GM12891 (cell line): ENCODE data around the gene MKX. TPM values are rescaled to one million over a fixed set of nuclear protein-coding genes. Genes with fewer than 3 reads are reported as not detected.
A peak's percentile ranks its signal among the peaks of the same experiment; 100 is the strongest.

ENCODE experiments used
- DNase-seq: peaks from one replicate; pipeline ENCODE4 v3.0.0; 2011; ENCODE audit warnings: low spot score; ENCODE audit not compliant: insufficient read length
- FAIRE-seq: peaks from 2 replicates; lab custom pipeline; 2011; peaks lifted over from hg19 to GRCh38; lab: Jason Lieb, UNC
- PAX5 ChIP-seq: IDR thresholded peaks from 2 replicates; pipeline ENCODE4 v1.6.1; 2011; ENCODE audit warnings: low read length, moderate library complexity, mild to moderate bottlenecking; ENCODE audit not compliant: insufficient read depth, severe bottlenecking
- POLR2A ChIP-seq: IDR thresholded peaks from 2 replicates; pipeline ENCODE4 v1.6.1; 2011; ENCODE audit warnings: low read depth, low read length, control low read depth
- POLR2AphosphoS5 ChIP-seq: IDR thresholded peaks from 2 replicates; pipeline ENCODE4 v1.6.1; 2011; ENCODE audit warnings: low read depth, low read length, control low read depth
- POU2F2 ChIP-seq: IDR thresholded peaks from 2 replicates; pipeline ENCODE4 v1.6.1; 2011; ENCODE audit warnings: low read depth, mild to moderate bottlenecking, control low read depth, low read length, moderate library complexity
- SPI1 ChIP-seq: IDR thresholded peaks from 2 replicates; pipeline ENCODE4 v1.6.1; 2011; ENCODE audit warnings: low read depth, low read length, control low read depth
- TAF1 ChIP-seq: IDR thresholded peaks from 2 replicates; pipeline ENCODE4 v1.6.1; 2011; ENCODE audit warnings: low read depth, low read length, control low read depth
- polyA plus RNA-seq: library from polyadenylated mRNA; unstranded; fragments of >200 nt; gene quantifications from one replicate; pipeline ENCODE4 v1.2.1, GENCODE V29; 2012; ENCODE audit warnings: low read depth, missing spikeins, inconsistent platforms; ENCODE audit not compliant: missing spikeins

The MKX gene
- not detected for polyA plus RNA-seq

- FAIRE-seq (no peak), DNase-seq (peak; percentile 2)
- TF ChIP-seq POU2F2 (no peak), TAF1 (no peak), POLR2A (no peak), PAX5 (no peak), POLR2AphosphoS5 (no peak), SPI1 (no peak)
Measured at GRCh38 chr10:27745732-27746396, at the start of gene MKX. Gene MKX (minus strand): TSS chr10:27745819. CDS start chr10:27743415, 2,404 bp downstream.

GRCh38 chr10:27794157-27794556 is 48.5 kb upstream of the MKX start:
- FAIRE-seq = no peak
- TF ChIP-seq POLR2AphosphoS5 = no peak
- TF ChIP-seq TAF1 = no peak
- TF ChIP-seq POLR2A = no peak
- no peak for TF ChIP-seq SPI1
- no peak for TF ChIP-seq PAX5
- TF ChIP-seq POU2F2 = no peak
- no peak for DNase-seq

- DNase-seq = no peak
- no peak for FAIRE-seq
- TF ChIP-seq TAF1 (no peak), POLR2A (no peak), SPI1 (no peak), POU2F2 (no peak), POLR2AphosphoS5 (no peak), PAX5 (no peak)
Measured at GRCh38 chr10:27792216-27792615, 46.6 kb upstream of the MKX start.

- FAIRE-seq = no peak
- DNase-seq = no peak
- TF ChIP-seq TAF1 (no peak), PAX5 (no peak), POU2F2 (no peak), POLR2A (no peak), POLR2AphosphoS5 (no peak), SPI1 (no peak)
Measured at GRCh38 chr10:27784272-27784671, 38.7 kb upstream of the MKX start.

- FAIRE-seq (no peak), DNase-seq (no peak)
- TF ChIP-seq POLR2AphosphoS5 (no peak), SPI1 (no peak), POU2F2 (no peak), TAF1 (no peak)
Measured at GRCh38 chr10:27783660-27784059, 38.0 kb upstream of the MKX start.

GRCh38 chr10:27779462-27780015 is 33.9 kb upstream of the MKX start:
- DNase-seq (no peak), FAIRE-seq (no peak)
- no peak for TF ChIP-seq POLR2AphosphoS5

GRCh38 chr10:27774831-27775230 is 29.2 kb upstream of the MKX start:
- no peak for FAIRE-seq
- no peak for DNase-seq
- TF ChIP-seq TAF1 = no peak
- TF ChIP-seq POLR2AphosphoS5 = no peak
- no peak for TF ChIP-seq POLR2A
- TF ChIP-seq POU2F2 = no peak
- no peak for TF ChIP-seq SPI1
- no peak for TF ChIP-seq PAX5

GRCh38 chr10:27771231-27771630 is 25.6 kb upstream of the MKX start:
- no peak for DNase-seq
- TF ChIP-seq PAX5 = no peak
- TF ChIP-seq TAF1 = no peak
- TF ChIP-seq POU2F2 = no peak
- no peak for FAIRE-seq

GRCh38 chr10:27770181-27770580 is 24.6 kb upstream of the MKX start:
- TF ChIP-seq SPI1 = no peak
- TF ChIP-seq TAF1 = no peak
- no peak for TF ChIP-seq POU2F2
- TF ChIP-seq POLR2A = no peak
- TF ChIP-seq POLR2AphosphoS5 = no peak
- FAIRE-seq = no peak
- DNase-seq = no peak

- no peak for TF ChIP-seq POLR2AphosphoS5
- TF ChIP-seq TAF1 = no peak
- TF ChIP-seq SPI1 = no peak
- TF ChIP-seq POLR2A = no peak
- TF ChIP-seq POU2F2 = no peak
- no peak for TF ChIP-seq PAX5
- FAIRE-seq (no peak), DNase-seq (no peak)
Measured at GRCh38 chr10:27760867-27761266, 15.2 kb upstream of the MKX start.
